ENCODE data around the gene POTEH.
"Not testable (repeated sequence)": the region's sequence is repeated elsewhere in the genome, so short reads cannot be mapped to it uniquely, and the experiment has no call there.

- not testable (repeated sequence) for TF ChIP-seq CTCF, POLR2A (IDR thresholded peaks at IDR 0.05)
These were observed 24.3 kb upstream of the POTEH start for GRCh38 chr22:15665478-15665877.
